GM21723 (cell line): Measurements from ENCODE around the gene BABAM1.

Experiments
- ATAC-seq: cut with Tn5 transposase; IDR thresholded peaks from one replicate; pipeline ENCODE4 v1.9.1; 2021; ENCODE audit warnings: mild to moderate bottlenecking, moderate library complexity; ENCODE audit not compliant: unreplicated experiment

BABAM1 gene

GRCh38 chr19:17300992-17301619 lies 33.9 kb downstream of the BABAM1 start:
- no peak for ATAC-seq

DNA sequence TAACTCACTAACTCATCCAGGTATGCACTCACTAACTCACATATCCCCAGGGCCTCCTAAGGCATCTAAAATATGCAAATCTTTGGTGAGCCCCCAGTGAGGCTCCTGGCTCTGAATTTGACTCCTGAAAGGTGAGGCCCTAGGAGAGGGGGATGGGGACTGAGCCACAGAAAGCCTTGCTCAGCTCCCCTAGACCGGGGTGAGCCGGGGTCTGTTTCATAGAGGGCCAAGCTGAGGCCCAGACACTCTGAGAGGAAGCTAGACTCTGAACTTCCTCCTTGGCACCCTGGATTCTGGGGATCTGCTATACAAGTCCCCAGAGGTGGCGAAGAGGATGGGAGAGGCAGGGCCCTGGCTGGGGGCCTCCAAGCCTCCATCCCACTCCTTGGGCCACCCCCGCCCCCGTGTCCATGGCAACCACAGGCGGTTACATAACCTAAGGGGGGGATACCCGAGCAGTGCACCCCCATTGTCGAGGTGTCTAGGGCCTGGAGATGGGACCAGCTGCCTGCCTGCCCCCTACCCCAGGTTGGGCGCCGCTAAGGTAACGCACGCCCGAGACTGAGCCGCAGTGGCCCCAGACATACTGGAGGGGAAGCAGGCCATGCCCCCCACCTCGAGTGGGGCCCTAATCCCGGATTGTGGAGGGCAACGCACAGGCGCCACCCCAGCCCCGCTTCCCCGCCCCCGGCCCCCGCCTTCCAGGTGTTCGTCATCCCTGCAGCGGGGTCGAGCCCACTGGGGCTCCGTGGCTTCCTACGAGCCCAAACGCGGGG lies 35.3 kb downstream of the BABAM1 start:
- no peak for ATAC-seq

DNA sequence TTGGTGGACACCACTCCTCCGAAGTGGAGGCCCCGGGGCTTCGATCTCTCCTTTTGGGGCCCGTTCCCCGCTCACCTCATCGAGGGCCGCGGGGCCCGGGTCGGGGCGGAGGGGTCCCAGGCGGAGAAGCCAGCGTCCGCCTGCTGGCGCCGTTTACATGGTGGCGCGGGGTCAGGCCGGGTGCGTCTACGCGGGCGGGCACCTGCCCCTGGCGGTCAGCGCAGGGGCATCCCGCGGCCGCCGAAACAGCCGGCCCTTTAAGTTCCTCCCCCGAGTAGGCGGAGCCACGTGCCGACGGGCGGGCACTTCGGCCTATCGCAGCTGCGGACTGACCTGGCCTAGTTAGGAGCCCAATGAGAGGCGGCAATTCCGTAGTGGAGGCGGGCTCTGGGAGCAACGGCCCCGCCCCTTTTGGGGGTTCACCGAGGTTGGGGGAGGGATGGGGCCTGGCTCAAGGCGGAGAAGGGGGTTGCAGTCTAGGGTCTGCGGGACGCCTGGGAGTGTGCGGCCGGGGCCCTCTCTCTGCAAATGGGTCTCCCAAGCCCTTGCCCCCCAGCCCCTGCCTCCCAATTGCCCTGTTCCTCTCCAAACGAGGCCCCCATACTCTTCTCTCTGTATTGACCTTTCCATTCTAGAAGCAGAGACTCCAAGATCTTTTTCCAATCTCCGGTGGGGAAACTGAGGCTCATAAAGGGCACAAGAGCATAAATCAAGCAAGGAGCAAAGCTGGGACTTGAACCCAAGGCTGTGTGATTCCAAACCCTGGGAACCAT lies 36.1 kb downstream of the BABAM1 start, which contains the start of gene ABHD8:
Gene ABHD8, minus strand, starts transcription at position 259 of the 773 bp plus-strand sequence. CDS start 1,809 bp downstream, outside the sequence.
- peak; percentile 58 for ATAC-seq

DNA sequence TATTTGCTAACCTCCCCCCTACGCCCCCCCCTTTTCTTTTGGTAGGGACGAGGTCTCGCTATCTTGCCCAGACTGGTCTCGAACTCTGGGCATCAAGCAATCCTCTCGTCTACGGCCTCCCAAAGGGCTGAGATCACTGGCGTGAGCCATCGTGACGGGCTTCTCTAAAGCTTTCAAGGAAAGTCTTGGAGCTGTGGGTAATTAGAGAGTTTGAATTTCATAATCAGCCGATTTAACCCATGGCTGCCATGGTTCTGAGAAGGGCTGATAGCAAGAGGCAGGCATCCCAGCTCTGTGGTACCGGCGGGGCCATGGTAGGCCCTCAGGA lies 36.7 kb downstream of the BABAM1 start:
- no peak for ATAC-seq

DNA sequence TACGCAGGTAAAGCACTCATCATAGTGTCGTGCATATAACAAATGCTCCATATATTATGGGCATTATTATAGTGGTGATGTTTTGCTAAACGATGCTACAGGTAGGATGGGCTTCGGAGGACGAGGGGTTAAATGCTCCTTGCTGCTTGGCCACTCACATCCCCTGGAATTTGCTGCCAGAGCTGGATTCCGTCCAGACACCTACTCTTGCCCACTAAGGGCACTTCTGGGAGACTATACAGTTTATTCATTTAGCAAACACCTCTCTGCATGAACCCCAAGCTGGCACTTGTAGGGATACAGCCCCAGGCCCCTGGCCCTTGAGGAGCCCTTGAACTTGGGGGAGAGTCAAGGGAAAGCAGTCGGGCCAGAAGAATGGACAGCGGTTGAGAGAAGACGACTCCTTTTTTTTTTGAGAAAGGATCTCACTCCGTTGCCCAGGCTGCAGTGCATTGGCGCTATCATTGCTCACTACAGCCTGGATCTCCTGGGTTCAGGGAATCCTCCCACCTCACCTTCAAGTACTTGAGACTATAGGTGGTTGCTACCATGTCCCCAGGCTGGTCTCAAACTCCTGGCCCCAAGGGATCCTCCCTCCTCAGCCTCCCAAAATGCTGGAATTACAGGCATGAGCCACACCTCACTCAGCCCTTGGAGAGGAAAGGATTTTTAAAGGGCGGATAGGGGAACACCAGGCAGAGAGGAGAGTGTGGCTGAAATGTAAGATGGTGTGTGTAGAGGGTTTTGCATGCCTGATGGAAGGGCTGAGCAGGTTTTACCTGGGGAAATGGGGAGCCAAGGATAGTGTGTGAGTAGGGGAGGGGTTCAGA lies 37.4 kb downstream of the BABAM1 start:
- no peak for ATAC-seq

- ATAC-seq = no peak
Observed at GRCh38 chr19:17305216-17305516, 37.9 kb downstream of the BABAM1 start.

GRCh38 chr19:17305517-17306284 lies 38.5 kb downstream of the BABAM1 start, which contains the start of gene MRPL34:
Gene MRPL34, plus strand, starts transcription at chr19:17305872. Its CDS starts 21 bp downstream, at chr19:17305893.
- ATAC-seq = peak; percentile 56

GRCh38 chr19:17306285-17306714 lies 39.1 kb downstream of the BABAM1 start:
- ATAC-seq = no peak

- ATAC-seq = no peak
Observed at GRCh38 chr19:17307876-17308377, 40.7 kb downstream of the BABAM1 start.

DNA sequence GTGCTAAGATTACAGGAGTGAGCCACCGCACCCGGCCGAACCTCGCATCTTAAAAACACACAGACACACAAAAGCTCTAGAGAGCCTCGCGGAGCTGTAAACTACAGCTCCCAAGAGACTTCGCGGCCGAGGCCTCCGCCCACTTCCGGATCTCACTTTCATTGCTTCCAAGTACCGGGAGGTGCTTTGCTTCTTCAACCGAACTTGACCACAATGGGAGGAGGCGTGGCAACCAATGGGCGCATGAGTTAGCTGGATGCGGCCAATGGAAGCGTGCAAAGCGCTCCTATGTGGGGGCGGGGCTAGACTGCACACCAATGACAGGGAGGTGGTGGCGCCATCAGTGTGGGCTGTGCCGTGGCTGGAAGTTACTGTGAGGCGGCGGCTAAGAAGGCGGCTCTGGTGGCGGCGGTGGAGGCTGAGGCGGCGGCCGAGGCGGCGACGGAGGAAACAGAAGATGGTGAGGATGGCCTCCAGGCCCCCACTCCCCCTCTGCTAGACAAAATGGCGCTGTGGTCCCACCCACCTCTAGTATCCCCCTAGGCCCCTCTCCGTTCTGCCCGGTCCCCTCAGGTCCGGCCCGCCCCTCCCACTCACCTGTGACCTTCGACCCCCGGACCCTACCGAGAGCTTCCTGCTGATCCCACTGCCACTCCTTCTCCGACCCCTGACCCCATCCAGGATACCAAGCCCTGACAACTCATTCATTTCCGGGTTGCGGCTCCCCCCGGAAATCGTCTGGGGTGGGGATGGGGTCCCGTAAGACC lies 42.1 kb downstream of the BABAM1 start, which contains the start of gene DDA1:
Gene DDA1, plus strand, starts transcription at position 366 of the 767 bp plus-strand sequence. Its CDS starts 92 bp downstream, at position 458.
- peak; percentile 52 for ATAC-seq

GRCh38 chr19:17309965-17310461 lies 42.8 kb downstream of the BABAM1 start:
- no peak for ATAC-seq

- no peak for ATAC-seq
Observed at GRCh38 chr19:17311455-17312188, 44.4 kb downstream of the BABAM1 start.

GRCh38 chr19:17312189-17313113 lies 45.2 kb downstream of the BABAM1 start:
- no peak for ATAC-seq

- no peak for ATAC-seq
Observed at GRCh38 chr19:17314007-17314593, 46.9 kb downstream of the BABAM1 start.

- no peak for ATAC-seq
Observed at GRCh38 chr19:17318966-17319365, 51.7 kb downstream of the BABAM1 start.

- no peak for ATAC-seq
Observed at GRCh38 chr19:17319473-17320238, 52.4 kb downstream of the BABAM1 start.
